ENCODE measurements around the gene NAA38. TPM values are rescaled to one million over a fixed set of nuclear protein-coding genes. Genes with fewer than 3 reads are reported as not detected.
A peak's percentile ranks its signal among the peaks of the same experiment; 100 is the strongest.

Gene NAA38
- total RNA-seq, 4 donors from 2014 or later: 24.6 to 180 (median 79.6) TPM

- Histone ChIP-seq H3K4me1 (peaks cover 22 to 28% of the 10 kb centered on the region in 2 donors), H3K27ac (no peak overlapping the region), H3K27me3 (no peaks in the 10 kb centered on the region), H3K4me3 (replicated peaks in 1 of 3) (no peak overlapping the region), H3K36me3 (peaks cover 0 to 2% of the 10 kb centered on the region in 2 donors), H3K9me3 (no peaks in the 10 kb centered on the region)
- TF ChIP-seq CTCF (IDR thresholded peaks at IDR 0.05) (no peak), POLR2A (IDR thresholded peaks at IDR 0.05) (no peak)
- WGBS, 2 donors: 87 to 89% methylated on average over 8 of the region's 8 CpGs
- intact Hi-C loops (cut with DNase I): loop anchor here (5.0 kb wide), 1 partner anchor 37 kb away; no protein-coding TSS in a partner anchor
- no peak for DNase-seq
Measured at GRCh38 chr17:7859028-7859427, 1.7 kb upstream of the NAA38 start.

DNA sequence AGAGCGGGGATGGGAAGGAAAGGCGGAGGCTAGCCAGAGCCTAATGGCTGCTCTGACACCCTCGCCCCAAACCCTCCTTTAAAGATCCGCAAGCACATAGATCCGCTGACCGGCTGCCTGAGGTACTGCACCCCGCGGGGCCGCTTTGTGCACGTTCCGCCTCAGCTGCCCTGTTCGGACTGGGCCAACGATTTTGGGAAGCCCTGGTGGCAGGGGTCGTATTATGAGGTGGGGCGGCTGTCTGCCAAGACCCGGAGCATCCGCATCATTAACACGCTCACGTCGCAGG lies 1.1 kb upstream of the NAA38 start:
- intact Hi-C loops (cut with DNase I): loop anchor here (5.0 kb wide), 1 partner anchor 36 kb away; no protein-coding TSS in a partner anchor
- H3K27ac ChIP-seq: peak overlapping the region in 2 of 3 donors; percentile 88 to 92
- H3K4me3 ChIP-seq (replicated peaks in 1 of 3): peak overlapping the region; percentile 32 to 93 (median 50)
- DNase-seq: peak; percentile 55 to 60
- TF ChIP-seq CTCF (IDR thresholded peaks at IDR 0.05) (peak in 4 of 6 experiments; percentile 43 to 54 (median 46)), POLR2A (IDR thresholded peaks at IDR 0.05) (no peak)
- H3K27me3 ChIP-seq: no peaks in the 10 kb centered on the region
- 21 to 36% methylated on average over 18 to 20 of the region's 20 CpGs for WGBS, 2 donors
- H3K9me3 ChIP-seq: no peaks in the 10 kb centered on the region
- H3K36me3 ChIP-seq: peaks cover 0 to 5% of the 10 kb centered on the region in 2 donors
- peaks cover 22 to 28% of the 10 kb centered on the region in 2 donors for H3K4me1 ChIP-seq

DNA sequence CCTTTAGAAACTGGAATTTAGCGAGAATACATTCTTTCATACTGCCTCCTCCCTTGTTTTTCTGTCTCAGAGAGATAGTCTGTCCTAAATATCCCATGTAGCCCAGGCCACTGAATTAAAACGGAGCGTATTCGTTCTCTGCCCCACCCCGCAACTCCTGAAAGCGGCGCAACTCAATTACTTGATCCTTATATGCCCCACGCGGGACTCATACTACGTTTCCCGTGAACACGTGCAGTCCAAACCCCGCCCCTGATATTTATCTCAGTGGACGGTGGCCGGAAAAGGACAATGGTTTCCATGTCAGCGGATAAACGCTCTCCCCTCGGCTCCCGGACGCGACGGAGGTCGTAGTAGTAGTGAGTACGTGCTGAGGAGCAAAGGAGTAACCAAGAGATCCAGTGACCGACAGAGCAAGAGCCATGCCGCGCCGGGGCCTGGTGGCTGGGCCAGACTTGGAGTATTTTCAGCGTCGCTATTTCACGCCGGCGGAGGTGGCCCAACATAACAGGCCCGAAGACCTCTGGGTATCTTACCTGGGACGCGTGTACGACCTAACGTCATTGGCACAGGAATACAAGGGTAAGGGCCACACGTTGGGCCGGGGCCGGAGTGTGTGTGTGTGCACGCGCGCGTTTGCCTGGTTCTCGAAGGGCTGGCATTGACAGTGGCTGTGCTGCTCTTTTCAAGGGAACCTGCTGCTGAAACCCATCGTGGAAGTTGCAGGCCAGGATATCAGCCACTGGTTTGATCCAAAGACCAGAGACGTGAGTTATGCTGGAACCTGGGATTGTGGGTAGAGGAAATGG lies 558 bp upstream of the NAA38 start, which contains the start of gene CYB5D1:
Gene CYB5D1, plus strand, starts transcription at position 291 of the 809 bp plus-strand sequence. Its CDS starts 132 bp downstream, at position 423.
- Histone ChIP-seq H3K27ac (peak within 1 kb of the TSS; percentile 68 to 92 (median 88)), H3K27me3 (no peaks in the 10 kb centered on the region), H3K4me1 (peaks cover 22 to 28% of the 10 kb centered on the region in 2 donors), H3K9me3 (no peaks in the 10 kb centered on the region), H3K36me3 (peaks cover 3 to 8% of the 10 kb centered on the region in 2 donors), H3K4me3 (replicated peaks in 1 of 3) (peak within 1 kb of the TSS; percentile 41 to 93 (median 50))
- intact Hi-C loops (cut with DNase I): loop anchor here (5.0 kb wide), 1 partner anchor 36 kb away; no protein-coding TSS in a partner anchor
- WGBS, 2 donors: 2 to 3% methylated on average over 39 to 41 of the region's 48 CpGs
- TF ChIP-seq POLR2A (IDR thresholded peaks at IDR 0.05) (peak in 1 of 2 donors; percentile 30), CTCF (IDR thresholded peaks at IDR 0.05) (peak in 1 of 6 experiments; percentile 4)
- peak; percentile 93 for DNase-seq

DNA sequence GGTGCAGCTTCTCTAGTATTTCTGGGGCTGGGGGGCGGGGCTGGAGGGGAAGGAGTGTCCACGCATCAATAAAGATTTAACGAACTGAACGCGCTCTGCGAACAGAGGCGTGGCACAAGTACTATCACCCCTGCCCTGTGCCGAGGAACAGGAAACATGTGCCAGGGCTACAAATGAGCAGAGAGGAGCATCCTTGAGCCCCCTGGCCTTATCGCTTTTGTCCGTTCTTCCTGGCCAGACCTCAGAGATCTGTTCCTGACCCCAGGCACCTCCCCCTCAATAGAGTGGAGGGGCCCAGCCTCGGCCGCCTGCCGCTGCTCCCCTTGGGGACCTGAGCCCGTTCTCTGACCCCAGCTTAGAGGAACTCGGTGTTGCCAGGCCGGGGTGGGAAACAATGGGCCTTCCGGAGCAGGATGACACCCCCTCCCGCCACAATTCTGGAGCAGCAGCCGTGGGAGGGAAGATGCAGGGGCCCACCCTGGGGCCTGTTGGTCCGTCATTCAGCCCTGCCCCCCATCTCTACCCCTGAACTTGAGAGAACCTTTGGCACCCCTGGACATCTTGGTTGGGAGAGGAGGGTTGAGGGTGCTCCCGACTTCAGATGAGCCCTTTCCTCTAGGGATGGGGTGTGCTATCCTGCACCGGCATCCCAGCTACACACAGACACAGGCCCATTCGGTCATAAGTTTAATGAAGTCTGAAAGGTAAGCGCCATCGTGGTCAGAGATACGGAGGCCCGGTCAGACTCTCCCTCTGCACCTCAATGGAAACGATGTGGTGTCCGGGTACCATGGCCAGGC lies 1.1 kb downstream of the NAA38 start:
- H3K27ac ChIP-seq: peak overlapping the region; percentile 68 to 92 (median 88)
- DNase-seq: no peak
- H3K4me1 ChIP-seq: peaks cover 22 to 37% of the 10 kb centered on the region in 2 donors

More for the DNA sequence above, 1.1 kb downstream of the NAA38 start:
- Histone ChIP-seq H3K27me3 (no peaks in the 10 kb centered on the region), H3K4me3 (replicated peaks in 1 of 3) (peak overlapping the region; percentile 11 to 50 (median 41)), H3K9me3 (no peaks in the 10 kb centered on the region), H3K36me3 (peaks cover 11 to 12% of the 10 kb centered on the region in 2 donors)
- TF ChIP-seq CTCF (IDR thresholded peaks at IDR 0.05) (no peak), POLR2A (IDR thresholded peaks at IDR 0.05) (no peak)
- intact Hi-C loops (cut with DNase I): loop anchor here (5.0 kb wide), 1 partner anchor 34 kb away; no protein-coding TSS in a partner anchor
- WGBS, 2 donors: 34 to 39% methylated on average over 23 to 29 of the region's 29 CpGs

Measured in thyroid gland (tissue), 4 donors.